NCI-H2196 treated with DMSO at 0.1 percent for 48 hours (cell line): ENCODE results near the gene ZNF862.
"Not testable (repeated sequence)": the region's sequence is repeated elsewhere in the genome, so short reads cannot be mapped to it uniquely, and the experiment has no call there.

Source experiments
- DNase-seq: peaks from one replicate; lab custom pipeline; 2025; ENCODE audit not compliant: unreplicated experiment; lab: John Stamatoyannopoulos, UW

Gene ZNF862

GRCh38 chr7:149879766-149880637 lies 41.8 kb downstream of the ZNF862 start:
- no peak for DNase-seq

- DNase-seq = no peak
Observed at GRCh38 chr7:149880638-149881311, 42.6 kb downstream of the ZNF862 start.

DNA sequence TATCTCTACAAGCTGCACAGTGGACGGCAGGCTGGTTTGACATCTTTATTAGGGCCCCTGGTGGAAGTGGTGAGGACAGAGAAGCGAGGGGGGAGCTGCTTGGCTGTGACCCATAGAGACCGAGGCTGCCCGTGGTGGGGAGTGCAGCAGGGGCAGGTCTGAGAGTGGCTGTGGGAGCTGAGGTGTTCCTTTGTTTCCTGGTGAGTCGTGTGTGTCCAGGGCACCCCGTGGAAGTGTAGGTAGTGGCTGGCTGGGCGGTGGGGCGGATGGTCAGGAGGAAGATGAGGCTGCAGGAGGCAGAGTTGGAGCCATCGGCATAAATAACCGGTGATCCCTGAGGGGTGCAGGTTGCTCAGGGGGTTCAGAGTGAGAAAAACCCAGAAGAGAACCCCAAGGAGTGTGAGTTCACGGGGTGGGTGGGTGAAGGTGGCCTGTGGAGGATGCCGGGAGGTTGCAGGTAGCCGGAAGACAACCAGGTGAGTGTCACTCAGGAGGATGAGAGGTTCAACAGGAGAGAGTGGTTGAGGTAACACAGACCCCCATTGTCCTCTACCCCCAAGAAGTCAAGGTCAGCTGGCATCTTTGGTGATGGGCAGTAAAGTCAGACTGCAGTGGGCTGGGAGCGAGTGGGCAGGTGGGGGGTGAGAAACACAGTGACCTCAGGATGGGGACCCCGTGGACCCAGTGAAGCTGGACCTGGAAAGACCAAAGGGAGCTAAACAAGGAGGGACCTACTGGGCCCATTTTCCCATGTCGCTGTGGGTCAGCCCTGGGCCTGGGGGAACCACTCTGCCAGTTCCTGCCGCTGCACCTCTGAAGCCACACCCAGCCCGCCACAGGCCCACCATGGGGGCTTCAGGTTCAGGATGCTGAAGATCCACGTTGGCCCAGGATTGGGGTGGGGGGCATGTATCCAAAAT lies 43.4 kb downstream of the ZNF862 start:
- DNase-seq = no peak

DNA sequence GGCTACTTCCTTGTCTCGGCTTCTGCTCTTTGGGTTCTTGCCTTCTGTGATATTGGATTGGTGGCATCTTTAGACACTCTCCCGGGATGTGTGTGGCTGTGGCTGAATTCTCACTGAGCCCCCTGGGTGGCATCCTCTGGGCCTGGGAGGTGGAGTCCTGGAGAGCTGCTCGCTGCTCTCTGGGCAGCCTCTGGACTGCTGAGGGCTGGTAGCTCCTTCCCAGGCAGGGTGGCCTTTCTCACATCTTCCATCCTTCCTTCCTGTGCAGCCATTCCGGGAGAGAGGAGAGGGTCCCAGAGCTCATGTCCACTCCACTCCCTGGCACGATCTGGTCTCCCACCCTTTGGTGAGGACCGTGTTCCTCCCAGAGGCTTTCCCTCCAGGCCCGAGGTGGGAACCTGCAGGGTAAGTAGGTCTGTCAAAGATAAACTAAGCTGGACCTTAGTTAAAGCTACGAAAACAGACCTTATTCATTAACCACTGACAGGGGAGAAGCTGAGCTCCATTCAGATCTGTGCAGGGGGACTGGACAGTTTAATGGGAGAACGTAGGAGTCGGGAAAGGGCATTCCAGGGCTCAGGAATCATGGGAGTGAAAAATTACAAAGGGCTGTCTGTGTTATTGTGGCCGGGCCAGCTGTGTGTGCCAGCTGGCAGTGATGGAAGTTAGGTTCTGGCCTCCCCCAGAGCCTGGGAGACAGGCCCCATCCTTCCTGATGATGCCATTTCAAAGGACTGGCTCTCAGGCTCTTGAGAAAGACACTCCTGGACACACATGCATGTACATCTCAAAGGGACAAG lies 44.3 kb downstream of the ZNF862 start:
- no peak for DNase-seq

DNA sequence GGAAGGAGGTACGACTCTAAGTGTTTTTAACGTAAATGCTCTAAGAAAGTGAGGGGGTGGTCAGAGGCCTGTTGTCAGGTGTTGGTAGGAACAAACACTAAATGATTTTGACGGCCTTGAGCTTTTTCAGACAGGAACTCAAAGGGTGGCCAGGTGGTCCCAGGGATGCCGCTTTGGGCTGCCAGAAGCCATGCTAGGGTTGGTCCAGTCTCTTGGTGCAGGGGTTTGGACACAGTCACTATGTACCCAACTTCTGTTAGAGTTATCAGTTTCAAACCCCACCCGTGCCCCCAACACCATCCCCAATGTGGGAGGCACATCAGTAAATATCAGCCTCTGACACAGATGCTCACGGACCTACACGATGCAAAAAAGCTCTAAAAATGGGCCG lies 44.9 kb downstream of the ZNF862 start:
- DNase-seq = no peak

GRCh38 chr7:149883452-149883861 lies 45.3 kb downstream of the ZNF862 start:
- DNase-seq = peak; percentile 47

DNA sequence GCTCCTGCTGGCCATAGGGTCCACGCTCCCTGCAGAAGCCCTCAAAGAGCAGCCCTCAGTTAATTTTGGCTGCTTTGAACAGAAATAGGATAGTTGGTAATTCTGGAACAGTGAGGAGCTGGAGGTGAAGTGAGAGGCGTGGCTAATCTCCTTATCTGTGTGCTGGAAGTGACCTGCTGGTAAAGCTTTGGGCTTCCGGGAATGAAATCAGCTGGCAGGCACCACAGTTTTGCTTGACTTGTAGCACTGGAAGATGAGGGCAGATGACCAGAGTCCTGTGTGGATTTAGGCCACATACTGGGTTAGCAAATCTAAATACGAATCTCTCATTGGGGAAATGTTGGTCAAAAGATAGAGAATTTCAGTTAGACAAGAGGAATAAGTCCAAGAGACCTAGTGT lies 45.8 kb downstream of the ZNF862 start:
- DNase-seq = no peak

DNA sequence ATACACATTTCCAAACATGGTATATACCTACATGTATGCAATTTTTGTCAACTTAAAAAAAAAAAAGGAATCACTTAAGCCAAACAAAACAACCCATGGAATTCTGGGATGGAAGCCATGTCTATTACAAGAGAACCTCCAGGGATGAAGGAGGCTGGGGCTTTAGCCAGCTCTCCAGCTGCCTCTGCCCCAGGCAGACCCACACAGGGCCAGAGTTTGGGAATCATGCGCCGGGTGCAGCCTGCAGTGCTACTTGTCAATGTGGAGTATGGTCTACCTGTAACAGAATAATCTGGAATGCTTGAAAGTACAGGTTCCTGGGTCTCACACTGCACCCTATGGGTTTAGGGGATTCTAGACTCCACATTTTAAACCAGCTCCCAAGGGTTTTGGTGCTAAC lies 46.4 kb downstream of the ZNF862 start:
- DNase-seq = no peak

DNA sequence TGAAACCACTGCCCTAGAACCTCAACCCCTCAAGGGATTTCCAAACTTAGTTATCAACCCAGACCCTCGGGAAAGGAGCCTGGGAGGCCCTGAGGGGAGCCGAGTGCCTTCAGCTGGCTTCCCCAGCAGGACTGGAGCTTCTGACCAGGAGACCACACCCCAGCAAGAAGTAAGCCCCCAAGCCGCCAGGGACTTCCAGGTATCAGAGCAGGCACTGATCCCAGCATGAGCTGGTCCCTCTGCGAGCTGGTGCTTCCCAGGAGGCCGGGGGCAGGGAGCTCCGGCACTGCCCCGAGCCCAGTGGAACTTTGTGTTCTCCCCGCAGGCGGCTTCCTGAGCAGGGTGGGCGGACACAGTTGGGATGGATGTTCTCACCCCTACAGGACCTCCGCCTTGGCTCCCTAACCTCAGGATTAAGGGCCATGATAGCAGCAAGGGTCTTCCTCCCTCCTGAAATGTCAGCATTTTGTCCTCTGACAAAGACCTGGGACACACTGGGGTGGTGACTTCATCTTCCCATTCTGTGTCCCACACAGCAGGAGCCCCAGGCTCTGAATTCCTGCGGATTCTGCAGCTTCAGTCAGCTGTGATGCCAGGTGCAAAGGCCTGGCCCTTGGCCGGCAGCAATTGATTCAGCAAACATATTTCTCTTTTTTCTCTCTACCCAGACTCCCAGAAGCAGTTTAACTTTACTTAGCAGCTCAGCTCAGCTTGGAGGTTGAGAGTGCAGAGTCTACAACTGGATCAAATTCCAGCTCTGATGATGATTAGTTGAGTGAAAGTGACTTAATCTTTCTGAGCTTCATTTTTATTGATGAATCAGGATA lies 47.2 kb downstream of the ZNF862 start:
- DNase-seq = no peak

DNA sequence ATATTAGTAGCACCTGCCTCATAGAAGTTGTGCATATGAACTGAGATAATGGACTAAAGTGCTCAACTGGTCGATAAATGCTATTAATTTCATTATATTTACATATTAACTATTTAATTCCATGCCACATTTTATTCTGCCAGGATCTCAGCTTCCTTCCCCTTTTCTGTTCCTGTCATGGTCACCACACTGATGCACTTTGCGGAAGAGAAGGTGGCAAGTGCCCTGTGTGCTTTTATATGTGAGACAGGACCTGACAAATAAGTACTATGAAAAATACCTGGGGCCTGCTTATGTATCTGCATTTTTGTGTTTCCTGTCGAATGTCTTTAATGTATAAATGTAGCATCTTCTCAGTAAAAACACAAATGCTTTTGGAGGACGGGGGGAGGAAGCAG lies 47.8 kb downstream of the ZNF862 start:
- DNase-seq = no peak

DNA sequence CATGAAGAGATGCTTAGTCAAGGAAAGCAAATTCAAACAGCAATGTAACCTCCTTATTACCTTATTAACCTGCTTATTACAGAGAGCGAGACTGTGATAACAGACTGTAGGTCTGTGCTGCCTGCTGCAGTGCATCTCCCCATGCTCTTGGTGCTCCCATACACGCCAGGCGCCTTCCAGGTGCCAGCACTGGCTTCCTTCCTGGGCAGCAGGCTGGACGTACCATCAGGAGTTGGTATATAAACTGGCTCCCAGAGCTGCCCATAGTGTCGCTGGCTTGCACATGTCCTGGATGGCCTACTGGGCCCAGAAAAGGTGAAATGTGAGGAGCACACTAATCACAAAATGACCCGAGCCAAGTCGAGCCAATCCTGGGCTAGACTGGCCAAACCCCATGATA lies 49.1 kb downstream of the ZNF862 start:
- no peak for DNase-seq

DNA sequence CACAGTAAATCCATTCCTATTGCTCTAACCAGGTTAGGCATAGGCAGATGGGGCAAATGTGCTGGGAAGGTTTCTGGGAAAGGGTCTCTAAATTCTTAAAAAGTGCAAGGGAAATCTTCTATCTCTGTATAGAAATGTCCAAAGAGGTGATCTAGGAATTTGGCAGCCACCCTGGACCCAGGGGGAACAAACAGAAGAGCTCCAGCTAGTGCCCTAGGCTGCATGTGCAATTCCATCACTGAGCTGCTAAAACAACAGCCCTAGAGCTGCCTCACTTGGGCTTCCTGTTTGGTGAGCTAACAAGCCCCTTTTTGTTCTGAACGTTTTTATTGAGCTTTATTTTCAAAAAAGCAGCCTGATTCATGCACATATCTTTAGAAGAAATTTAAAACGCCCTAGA lies 52.5 kb downstream of the ZNF862 start:
- DNase-seq = not testable (repeated sequence)

GRCh38 chr7:149894957-149895356 lies 56.8 kb downstream of the ZNF862 start:
- DNase-seq = not testable (repeated sequence)

DNA sequence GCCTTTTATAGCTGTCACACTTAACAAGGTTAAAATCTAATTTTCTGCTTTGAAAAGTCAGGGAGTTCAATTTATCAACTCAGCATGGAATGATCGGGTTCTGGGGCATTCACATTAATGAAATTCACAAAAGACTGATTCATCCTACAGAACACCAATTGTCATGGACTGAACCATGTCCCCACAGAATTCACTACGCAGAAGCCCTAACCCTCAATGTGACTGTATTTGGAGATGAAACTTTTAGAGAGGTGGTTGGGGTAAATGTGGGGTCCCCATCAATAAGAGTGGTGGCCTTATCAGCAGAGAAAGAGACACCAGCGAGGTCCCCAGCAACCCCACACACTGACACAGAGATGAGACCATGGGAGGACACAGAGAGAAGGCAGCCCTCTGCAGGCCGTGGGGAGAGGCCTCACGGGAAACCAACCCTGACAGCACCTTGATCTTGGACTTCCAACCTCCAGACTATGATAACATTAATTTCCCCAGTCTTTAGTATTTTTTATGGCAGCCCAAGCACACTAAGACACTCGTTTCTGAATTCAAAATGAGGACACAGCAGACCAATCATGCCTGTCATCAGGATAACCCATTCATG lies 69.7 kb downstream of the ZNF862 start:
- not testable (repeated sequence) for DNase-seq

DNA sequence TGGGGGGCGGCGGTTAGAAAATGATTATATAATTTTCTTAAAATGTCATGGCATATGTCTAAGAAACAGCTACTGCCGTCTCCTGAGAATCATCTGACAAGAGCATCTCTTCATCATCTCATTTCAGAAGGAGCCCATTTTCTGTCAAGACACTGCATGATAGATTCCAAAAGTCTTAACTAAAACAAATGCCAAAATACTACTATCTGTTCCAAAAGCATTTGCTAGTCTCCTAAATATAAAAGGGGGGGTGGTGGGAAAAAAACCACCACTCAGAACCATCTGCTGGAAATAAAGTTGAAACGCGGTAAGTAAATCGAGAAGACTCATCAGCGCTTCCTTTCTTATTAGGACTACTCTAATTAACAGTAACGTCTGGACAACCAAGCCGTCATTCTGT lies 72.0 kb downstream of the ZNF862 start:
- not testable (repeated sequence) for DNase-seq

DNA sequence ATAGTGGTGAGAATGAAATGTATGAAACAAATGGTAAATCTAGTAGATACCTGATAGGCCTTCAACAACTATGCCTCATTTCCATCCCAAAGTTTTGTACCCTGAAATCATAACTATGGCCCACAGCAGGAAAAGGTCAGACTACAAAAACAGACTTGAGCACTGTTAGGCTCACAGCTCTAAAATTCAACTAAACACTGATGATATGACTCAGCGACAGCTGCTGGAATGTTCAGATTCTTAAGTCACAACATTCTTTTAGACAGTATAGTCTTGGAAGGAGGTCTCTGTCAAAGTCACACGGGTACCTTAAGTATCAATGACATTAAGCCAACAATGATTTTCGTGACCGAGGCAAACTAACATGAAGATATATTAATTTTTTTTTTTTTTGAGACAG lies 74.0 kb downstream of the ZNF862 start:
- not testable (repeated sequence) for DNase-seq
